ENCODE data around the gene PARP2.

- no peak for TF ChIP-seq EZH2 (IDR thresholded peaks at IDR 0.05; ENCODE audit: borderline replicate concordance, insufficient read depth, low read depth, low read length, poor library complexity, severe bottlenecking)
- no peak for TF ChIP-seq CTCF (IDR thresholded peaks at IDR 0.05)
Measured at GRCh38 chr14:20384886-20385285, 41.5 kb downstream of the PARP2 start.

Data from B cell (primary cell).